K562 (cell line): ENCODE data around the gene DHRS11. TPM values are rescaled to one million over a fixed set of nuclear protein-coding genes. Genes with fewer than 3 reads are reported as not detected.

ENCODE experiments used
- ASH1L ChIP-seq: fragments of 450-650 bp; IDR thresholded peaks from 2 replicates; pipeline ENCODE4 v1.6.1; 2018; ENCODE audit warnings: borderline replicate concordance, mild to moderate bottlenecking, low read depth; ENCODE audit not compliant: partially characterized antibody
- EWSR1 ChIP-seq: fragments of 450-650 bp; IDR thresholded peaks from 2 replicates; pipeline ENCODE4 v1.6.1; 2018; ENCODE audit warnings: borderline replicate concordance, mild to moderate bottlenecking, low read depth, moderate library complexity; ENCODE audit not compliant: partially characterized antibody
- FOXJ2 ChIP-seq: fragments of 200-800 bp; sonication (Bioruptor generic); IDR thresholded peaks from 2 replicates; pipeline ENCODE4 v1.6.1; 2016; ENCODE audit warnings: missing genetic modification characterization, missing compliant biosample characterization
- FOXP4 ChIP-seq: sonication (generic); formaldehyde crosslinking; IDR thresholded peaks from 2 replicates; pipeline ENCODE4 v1.8.0; 2022; ENCODE audit warnings: mild to moderate bottlenecking, missing genetic modification reagents, borderline replicate concordance
- NR3C1 ChIP-seq: sonication (generic); formaldehyde crosslinking; IDR thresholded peaks from 2 replicates; pipeline ENCODE4 v1.8.1; 2022; ENCODE audit warnings: missing genetic modification reagents
- POLR2AphosphoS2 ChIP-seq: IDR thresholded peaks from 2 replicates; pipeline ENCODE4 v1.6.1; 2012; ENCODE audit warnings: low read length, improper control_type of control experiment
- POLR3G ChIP-seq: IDR thresholded peaks from 2 replicates; pipeline ENCODE4 v1.6.1; 2011; ENCODE audit not compliant: insufficient read length, insufficient replicate concordance; ENCODE audit errors: extremely low read depth
- RBM15 ChIP-seq: fragments of 200-400 bp; formaldehyde crosslinking; IDR thresholded peaks from 2 replicates; pipeline ENCODE4 v1.6.1; 2018; ENCODE audit warnings: mild to moderate bottlenecking, low read length, moderate library complexity; ENCODE audit not compliant: insufficient read depth
- TBP ChIP-seq: optimal IDR thresholded peaks from 2 replicates; pipeline ENCODE3; 2011; ENCODE audit warnings: low read depth, low read length, improper control_type of control experiment
- U2AF1 ChIP-seq: fragments of 200-400 bp; formaldehyde crosslinking; optimal IDR thresholded peaks from 2 replicates; pipeline ENCODE3; 2017; ENCODE audit warnings: mild to moderate bottlenecking, low read depth, low read length, moderate library complexity
- ZMIZ1 ChIP-seq, 2 experiments: fragments of 150-350 bp in 1 of 2; IDR thresholded peaks; 2 replicates each; pipeline ENCODE4 v1.6.1; 2012 to 2016; ENCODE audit warnings: low read depth in 2 of 2, low read length in 2 of 2, mild to moderate bottlenecking in 1 of 2, moderate library complexity in 1 of 2
- polyA plus RNA-seq, 8 experiments: library from polyadenylated mRNA; depleted of rRNA in 4 of 8; stranded (reverse) in 5 of 8; unstranded in 3 of 8; fragments of >200 nt; fragmentation: Nextera tagmentation in 2 of 8; fragmentation: Illumina TruSeq in 1 of 8; extraction: Ambion mirVana in 2 of 8; extraction: Trizol in 1 of 8; gene quantifications; 2 replicates each; pipeline versions ENCODE4 v1.2.1 to v1.2.3, GENCODE V29; 2011 to 2014; ENCODE audit warnings: inconsistent platforms in 1 of 8, missing spikeins in 1 of 8
- total RNA-seq, 7 experiments: library from RNA; depleted of rRNA in 6 of 7; stranded (reverse); fragments of >200 nt in 6 of 7; fragmentation: Illumina TruSeq in 2 of 7; extraction: Trizol in 2 of 7; gene quantifications; 2 replicates each; pipeline versions ENCODE4 v1.2.1 to v1.2.3, GENCODE V29; 2011 to 2021; ENCODE audit warnings: low replicate concordance in 1 of 7
- TF ChIP-seq, protein P1 (sequence below): IDR thresholded peaks from 2 replicates; pipeline ENCODE4 v1.6.1; 2016; ENCODE audit warnings: missing genetic modification characterization, missing compliant biosample characterization
- TF ChIP-seq, protein P2 (sequence below): sonication (generic); formaldehyde crosslinking; IDR thresholded peaks from 2 replicates; pipeline ENCODE4 v1.8.1; 2023; ENCODE audit warnings: missing genetic modification reagents, mild to moderate bottlenecking, borderline replicate concordance

The DHRS11 gene
- total and polyA plus RNA-seq, 9 of the 15 experiments (the other 6 are each of a cell fraction or from before 2014, with no cell fraction given) = 15.2 to 123 (median 59.8) TPM

- peak; percentile 42 to 55; a peak in 2 of 4 replicates for TF ChIP-seq ZMIZ1 (IDR thresholded peaks at IDR 0.05; ENCODE audit: low read depth in 2 of 2, low read length in 2 of 2)
- TF ChIP-seq EWSR1 = no peak
- TF ChIP-seq FOXP4 (CRISPR knock-in tag) = 0 out of 2 replicates have a peak, but pooled peaks have one; percentile 45
- TF ChIP-seq TBP = peak; percentile 55
- TF ChIP-seq RBM15 = no peak
- TF ChIP-seq POLR2AphosphoS2 = peak; percentile 95; the same call in 1 of the 2 replicates
- TF ChIP-seq POLR3G = no peak
- TF ChIP-seq, protein P1, sequence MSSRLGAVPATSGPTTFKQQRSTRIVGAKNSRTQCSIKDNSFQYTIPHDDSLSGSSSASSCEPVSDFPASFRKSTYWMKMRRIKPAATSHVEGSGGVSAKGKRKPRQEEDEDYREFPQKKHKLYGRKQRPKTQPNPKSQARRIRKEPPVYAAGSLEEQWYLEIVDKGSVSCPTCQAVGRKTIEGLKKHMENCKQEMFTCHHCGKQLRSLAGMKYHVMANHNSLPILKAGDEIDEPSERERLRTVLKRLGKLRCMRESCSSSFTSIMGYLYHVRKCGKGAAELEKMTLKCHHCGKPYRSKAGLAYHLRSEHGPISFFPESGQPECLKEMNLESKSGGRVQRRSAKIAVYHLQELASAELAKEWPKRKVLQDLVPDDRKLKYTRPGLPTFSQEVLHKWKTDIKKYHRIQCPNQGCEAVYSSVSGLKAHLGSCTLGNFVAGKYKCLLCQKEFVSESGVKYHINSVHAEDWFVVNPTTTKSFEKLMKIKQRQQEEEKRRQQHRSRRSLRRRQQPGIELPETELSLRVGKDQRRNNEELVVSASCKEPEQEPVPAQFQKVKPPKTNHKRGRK (tag) = no peak
- peak; percentile 41 for TF ChIP-seq ASH1L
- no peak for TF ChIP-seq NR3C1 (CRISPR knock-in tag)
- no peak for TF ChIP-seq FOXJ2 (tag)
- TF ChIP-seq, protein P2, sequence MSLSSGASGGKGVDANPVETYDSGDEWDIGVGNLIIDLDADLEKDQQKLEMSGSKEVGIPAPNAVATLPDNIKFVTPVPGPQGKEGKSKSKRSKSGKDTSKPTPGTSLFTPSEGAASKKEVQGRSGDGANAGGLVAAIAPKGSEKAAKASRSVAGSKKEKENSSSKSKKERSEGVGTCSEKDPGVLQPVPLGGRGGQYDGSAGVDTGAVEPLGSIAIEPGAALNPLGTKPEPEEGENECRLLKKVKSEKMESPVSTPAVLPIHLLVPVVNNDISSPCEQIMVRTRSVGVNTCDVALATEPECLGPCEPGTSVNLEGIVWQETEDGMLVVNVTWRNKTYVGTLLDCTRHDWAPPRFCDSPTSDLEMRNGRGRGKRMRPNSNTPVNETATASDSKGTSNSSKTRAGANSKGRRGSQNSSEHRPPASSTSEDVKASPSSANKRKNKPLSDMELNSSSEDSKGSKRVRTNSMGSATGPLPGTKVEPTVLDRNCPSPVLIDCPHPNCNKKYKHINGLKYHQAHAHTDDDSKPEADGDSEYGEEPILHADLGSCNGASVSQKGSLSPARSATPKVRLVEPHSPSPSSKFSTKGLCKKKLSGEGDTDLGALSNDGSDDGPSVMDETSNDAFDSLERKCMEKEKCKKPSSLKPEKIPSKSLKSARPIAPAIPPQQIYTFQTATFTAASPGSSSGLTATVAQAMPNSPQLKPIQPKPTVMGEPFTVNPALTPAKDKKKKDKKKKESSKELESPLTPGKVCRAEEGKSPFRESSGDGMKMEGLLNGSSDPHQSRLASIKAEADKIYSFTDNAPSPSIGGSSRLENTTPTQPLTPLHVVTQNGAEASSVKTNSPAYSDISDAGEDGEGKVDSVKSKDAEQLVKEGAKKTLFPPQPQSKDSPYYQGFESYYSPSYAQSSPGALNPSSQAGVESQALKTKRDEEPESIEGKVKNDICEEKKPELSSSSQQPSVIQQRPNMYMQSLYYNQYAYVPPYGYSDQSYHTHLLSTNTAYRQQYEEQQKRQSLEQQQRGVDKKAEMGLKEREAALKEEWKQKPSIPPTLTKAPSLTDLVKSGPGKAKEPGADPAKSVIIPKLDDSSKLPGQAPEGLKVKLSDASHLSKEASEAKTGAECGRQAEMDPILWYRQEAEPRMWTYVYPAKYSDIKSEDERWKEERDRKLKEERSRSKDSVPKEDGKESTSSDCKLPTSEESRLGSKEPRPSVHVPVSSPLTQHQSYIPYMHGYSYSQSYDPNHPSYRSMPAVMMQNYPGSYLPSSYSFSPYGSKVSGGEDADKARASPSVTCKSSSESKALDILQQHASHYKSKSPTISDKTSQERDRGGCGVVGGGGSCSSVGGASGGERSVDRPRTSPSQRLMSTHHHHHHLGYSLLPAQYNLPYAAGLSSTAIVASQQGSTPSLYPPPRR = no peak
- no peak for TF ChIP-seq U2AF1
Observed at GRCh38 chr17:36601303-36602029, 9.8 kb downstream of the DHRS11 start, which contains the start of gene MRM1 (continued).
